K562 treated with DMSO at 1 percent for 12 hours (cell line): ENCODE results near the gene PPCDC. TPM values are rescaled to one million over a fixed set of nuclear protein-coding genes. Genes with fewer than 3 reads are reported as not detected.

Experiments
- total RNA-seq: library from RNA; unstranded; fragments of 300-600 nt; gene quantifications from 2 replicates; pipeline ENCODE4 v1.2.3, GENCODE V29; 2022; ENCODE audit not compliant: insufficient read depth

PPCDC gene, protein sequence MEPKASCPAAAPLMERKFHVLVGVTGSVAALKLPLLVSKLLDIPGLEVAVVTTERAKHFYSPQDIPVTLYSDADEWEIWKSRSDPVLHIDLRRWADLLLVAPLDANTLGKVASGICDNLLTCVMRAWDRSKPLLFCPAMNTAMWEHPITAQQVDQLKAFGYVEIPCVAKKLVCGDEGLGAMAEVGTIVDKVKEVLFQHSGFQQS
- total RNA-seq = 13.2 and 17.0 TPM in 2 replicates

DNA sequence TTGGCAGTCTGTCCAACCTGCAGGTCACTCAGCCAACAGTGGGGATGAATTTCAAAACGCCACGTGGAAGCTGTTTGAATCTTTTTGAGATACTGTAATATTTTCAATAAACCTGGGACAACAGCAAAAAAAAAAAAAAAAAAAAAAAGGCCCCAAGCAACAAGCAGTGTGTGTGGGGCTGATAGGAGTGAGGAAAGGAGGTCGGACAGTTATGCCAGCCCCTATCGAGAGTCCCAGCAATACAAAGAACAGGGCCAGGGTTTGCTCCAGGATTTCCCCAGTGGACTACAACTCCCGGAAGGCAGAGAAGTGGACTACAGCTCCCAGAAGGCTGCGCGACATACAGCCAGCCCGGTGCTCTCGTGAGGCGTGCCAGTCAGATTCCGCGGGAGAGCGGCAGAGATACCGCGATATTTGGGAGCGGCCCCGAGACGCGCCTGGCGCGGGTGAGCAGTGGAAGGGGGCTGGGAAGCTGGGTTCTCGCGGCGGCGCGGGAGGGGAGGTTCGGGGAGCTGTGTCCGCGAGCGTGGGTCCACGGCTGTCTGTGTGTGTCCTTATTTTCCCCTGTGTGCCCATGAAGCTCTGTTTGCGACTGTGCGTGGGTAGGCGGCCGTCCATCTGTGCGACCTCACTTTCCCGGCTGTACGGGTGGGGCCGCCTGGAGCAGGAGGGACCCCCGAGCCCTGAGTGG lies at the start of gene PPCDC:
TSS of gene PPCDC (plus strand) at position 410 of the 691 bp plus-strand sequence. CDS start 4,729 bp downstream, outside the sequence.

DNA sequence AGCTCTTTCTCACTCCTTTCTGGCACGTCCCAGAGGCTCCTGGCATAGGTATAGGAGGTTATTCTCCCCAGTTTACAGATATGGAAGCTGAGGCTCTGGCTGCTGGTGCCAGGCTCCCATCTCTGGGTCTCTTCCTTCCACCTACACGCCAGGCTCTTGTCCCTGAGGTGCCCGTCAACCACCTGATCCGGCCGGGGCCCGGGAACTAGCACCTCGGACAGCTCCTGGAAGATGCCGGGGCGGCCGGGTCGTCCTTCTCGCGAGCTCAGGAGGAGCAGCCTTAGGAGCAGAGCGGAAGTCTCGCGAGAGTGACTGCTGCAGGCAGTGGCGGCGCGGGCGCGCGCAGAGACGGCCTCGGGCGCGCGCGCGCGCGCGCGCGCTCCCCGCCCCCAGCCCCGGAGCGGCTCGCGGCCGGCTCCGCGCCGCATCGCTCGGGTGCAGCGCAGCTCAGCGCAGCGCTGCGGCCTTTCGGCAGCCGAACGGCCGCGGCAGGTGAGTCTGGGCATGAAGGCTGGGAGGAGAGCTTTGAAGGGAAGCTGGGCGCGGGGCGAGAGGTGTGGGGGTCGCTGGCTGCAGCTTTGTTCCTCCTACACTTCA lies 28.1 kb upstream of the PPCDC start, which contains the start of gene SCAMP5:
TSS of gene SCAMP5 (plus strand) at position 382 of the 597 bp plus-strand sequence. CDS start 16,277 bp downstream, outside the sequence.

Other genes with a start within 250 kb of the PPCDC start
- 51.2 and 67.2 TPM in 2 replicates for gene CSK, start 241.5 kb upstream of the PPCDC start, total RNA-seq
- not detected in 2 replicates for gene LMAN1L, start 210.8 kb upstream of the PPCDC start, total RNA-seq
- gene CPLX3, start 197.0 kb upstream of the PPCDC start, total RNA-seq = not detected in 2 replicates
- 31.8 and 49.5 TPM in 2 replicates for gene ULK3, start 180.4 kb upstream of the PPCDC start, total RNA-seq
- 48.7 and 76.7 TPM in 2 replicates for gene SCAMP2, start 150.2 kb upstream of the PPCDC start, total RNA-seq
- 13.0 and 24.7 TPM in 2 replicates for gene MPI, start 133.5 kb upstream of the PPCDC start, total RNA-seq
- gene FAM219B, start 116.7 kb upstream of the PPCDC start, total RNA-seq = 8.9 and 36.7 TPM in 2 replicates
- gene COX5A, start 85.5 kb upstream of the PPCDC start, total RNA-seq = 399 and 494 TPM in 2 replicates
- gene RPP25, start 66.8 kb upstream of the PPCDC start, total RNA-seq = 25.0 and 28.0 TPM in 2 replicates
- 0.38 TPM in 1 of 2 replicates, not detected in the other for gene SCAMP5, start 28.0 kb upstream of the PPCDC start, total RNA-seq
- gene C15orf39, start 178.3 kb downstream of the PPCDC start, total RNA-seq = 24.8 and 45.2 TPM in 2 replicates
- not detected in 2 replicates for gene GOLGA6C, start 234.7 kb downstream of the PPCDC start, total RNA-seq